KMS-11 (cell line): ENCODE data around the gene LAMA2.

ENCODE experiments used
- H2AFZ ChIP-seq: fragments of 200-600 bp; sonication (generic); 2 replicates; pipeline ENCODE4 v1.6.1; 2016; ENCODE audit warnings: antibody characterized with exemption, mixed run types, low read depth
- H3K27ac ChIP-seq: fragments of 200-600 bp; sonication (generic); 2 replicates; pipeline ENCODE4 v1.6.1; 2016; ENCODE audit warnings: mild to moderate bottlenecking, mixed run types
- H3K27me3 ChIP-seq: fragments of 200-600 bp; sonication (generic); 2 replicates; pipeline ENCODE4 v1.6.1; 2017; ENCODE audit warnings: mild to moderate bottlenecking, low read depth, mixed run types, moderate library complexity; ENCODE audit not compliant: insufficient read depth
- H3K36me3 ChIP-seq: fragments of 200-600 bp; sonication (generic); 2 replicates; pipeline ENCODE4 v1.6.1; 2017; ENCODE audit warnings: mild to moderate bottlenecking, mixed run types; ENCODE audit not compliant: insufficient read depth
- H3K4me1 ChIP-seq: fragments of 200-600 bp; sonication (generic); 2 replicates; pipeline ENCODE4 v1.6.1; 2016; ENCODE audit warnings: mild to moderate bottlenecking, low read depth, mixed run types; ENCODE audit not compliant: poor library complexity, severe bottlenecking
- H3K4me2 ChIP-seq: fragments of 200-600 bp; sonication (generic); 2 replicates; pipeline ENCODE4 v1.7.0; 2016; ENCODE audit warnings: mild to moderate bottlenecking, mixed run types
- H3K4me3 ChIP-seq: fragments of 200-600 bp; sonication (generic); IDR thresholded peaks from 2 replicates; pipeline ENCODE4 v1.6.1; 2017; ENCODE audit warnings: low read depth, low read length, mixed read lengths; ENCODE audit not compliant: insufficient read depth
- H3K79me2 ChIP-seq: fragments of 200-600 bp; sonication (generic); 2 replicates; pipeline ENCODE4 v1.6.1; 2016; ENCODE audit warnings: low read depth, mixed run types; ENCODE audit not compliant: insufficient read depth
- H3K9ac ChIP-seq: fragments of 200-600 bp; sonication (generic); 2 replicates; pipeline ENCODE4 v1.6.1; 2016; ENCODE audit warnings: mild to moderate bottlenecking, mixed run types
- H4K20me1 ChIP-seq: fragments of 200-600 bp; sonication (generic); 2 replicates; pipeline ENCODE4 v1.6.1; 2016; ENCODE audit warnings: mild to moderate bottlenecking, mixed run types; ENCODE audit not compliant: insufficient read depth
- CTCF ChIP-seq: fragments of 200-600 bp; sonication (generic); conservative IDR thresholded peaks from 2 replicates; pipeline ENCODE4 v1.6.1; 2017; ENCODE audit warnings: low read depth, mild to moderate bottlenecking, antibody characterized with exemption, low read length, moderate library complexity, mixed read lengths

Gene LAMA2

GRCh38 chr6:129100164-129100563 lies 217.2 kb downstream of the LAMA2 start:
- no peak overlapping the region for H3K9ac ChIP-seq
- no peaks in the 10 kb centered on the region for H3K27me3 ChIP-seq
- no peaks in the 10 kb centered on the region for H4K20me1 ChIP-seq
- no peak for TF ChIP-seq CTCF
- no peak overlapping the region for H3K27ac ChIP-seq
- no peak overlapping the region for H2AFZ ChIP-seq
- H3K36me3 ChIP-seq, result no peaks in the 10 kb centered on the region
- no peak overlapping the region for H3K4me3 ChIP-seq
- H3K79me2 ChIP-seq, result no peaks in the 10 kb centered on the region
- H3K4me2 ChIP-seq, result no peak overlapping the region
- no peaks in the 10 kb centered on the region for H3K4me1 ChIP-seq

GRCh38 chr6:129102741-129103140 lies 219.8 kb downstream of the LAMA2 start:
- H3K27me3 ChIP-seq, result no peaks in the 10 kb centered on the region
- no peak overlapping the region for H2AFZ ChIP-seq
- no peak overlapping the region for H3K9ac ChIP-seq
- TF ChIP-seq CTCF, result no peak
- H3K27ac ChIP-seq, result no peak overlapping the region
- no peak overlapping the region for H3K4me3 ChIP-seq
- H3K79me2 ChIP-seq, result no peaks in the 10 kb centered on the region
- H3K36me3 ChIP-seq, result no peaks in the 10 kb centered on the region
- H3K4me2 ChIP-seq, result no peak overlapping the region
- no peaks in the 10 kb centered on the region for H4K20me1 ChIP-seq
- no peaks in the 10 kb centered on the region for H3K4me1 ChIP-seq

GRCh38 chr6:129104131-129104530 lies 221.2 kb downstream of the LAMA2 start:
- Histone ChIP-seq H3K27ac (no peak overlapping the region), H3K4me1 (no peaks in the 10 kb centered on the region), H3K4me2 (no peak overlapping the region), H2AFZ (no peak overlapping the region), H3K79me2 (no peaks in the 10 kb centered on the region), H3K36me3 (no peaks in the 10 kb centered on the region), H4K20me1 (no peaks in the 10 kb centered on the region), H3K4me3 (no peak overlapping the region), H3K27me3 (no peaks in the 10 kb centered on the region), H3K9ac (no peak overlapping the region)
- TF ChIP-seq CTCF, result no peak

- Histone ChIP-seq H3K27ac (no peak overlapping the region), H4K20me1 (no peaks in the 10 kb centered on the region), H3K27me3 (no peaks in the 10 kb centered on the region), H3K36me3 (no peaks in the 10 kb centered on the region), H3K9ac (no peak overlapping the region), H3K4me1 (no peaks in the 10 kb centered on the region), H2AFZ (no peak overlapping the region), H3K4me3 (no peak overlapping the region), H3K79me2 (no peaks in the 10 kb centered on the region), H3K4me2 (no peak overlapping the region)
- no peak for TF ChIP-seq CTCF
Measured at GRCh38 chr6:129104560-129104959, 221.6 kb downstream of the LAMA2 start.

GRCh38 chr6:129105035-129105434 lies 222.1 kb downstream of the LAMA2 start:
- Histone ChIP-seq H3K27ac (no peak overlapping the region), H3K4me3 (no peak overlapping the region), H3K27me3 (no peaks in the 10 kb centered on the region), H3K9ac (no peak overlapping the region), H2AFZ (no peak overlapping the region), H3K4me2 (no peak overlapping the region), H3K4me1 (no peaks in the 10 kb centered on the region), H4K20me1 (no peaks in the 10 kb centered on the region), H3K36me3 (no peaks in the 10 kb centered on the region), H3K79me2 (no peaks in the 10 kb centered on the region)
- TF ChIP-seq CTCF, result no peak
